Measurements from ENCODE around the gene PRDM16.

DNA sequence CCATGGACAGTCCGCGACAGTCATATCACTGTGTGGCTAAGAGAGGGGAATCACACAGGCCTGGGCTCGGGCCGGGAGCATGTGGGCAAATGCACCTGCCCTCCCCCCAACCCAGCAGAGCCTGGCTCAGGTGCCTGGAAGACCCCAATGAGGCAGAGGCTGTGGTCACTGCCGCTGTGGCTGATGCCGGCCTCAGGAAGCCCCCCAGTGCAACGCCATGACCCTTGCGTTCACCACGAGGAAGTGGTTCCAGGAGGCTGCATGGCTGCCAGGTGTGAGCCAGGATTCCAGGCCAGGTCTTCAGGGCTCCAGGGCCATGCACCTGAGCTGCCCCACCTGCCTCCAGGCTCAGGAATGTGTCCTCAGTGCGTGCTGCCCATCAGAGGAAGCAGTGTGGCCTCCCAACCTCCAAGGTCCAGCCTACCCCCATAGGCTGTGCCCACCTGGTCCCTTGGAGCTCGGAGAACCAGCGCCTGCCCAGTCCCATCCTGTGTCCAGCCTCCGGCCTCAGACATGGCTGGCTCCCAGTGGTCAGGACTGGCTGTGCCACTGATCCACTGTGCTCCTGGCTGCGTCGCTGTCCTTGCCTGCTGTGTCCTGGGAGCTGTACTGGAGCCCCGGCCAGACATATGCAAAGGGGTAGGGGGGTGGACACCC lies 393.5 kb downstream of the PRDM16 start:
- TF ChIP-seq, protein P1, sequence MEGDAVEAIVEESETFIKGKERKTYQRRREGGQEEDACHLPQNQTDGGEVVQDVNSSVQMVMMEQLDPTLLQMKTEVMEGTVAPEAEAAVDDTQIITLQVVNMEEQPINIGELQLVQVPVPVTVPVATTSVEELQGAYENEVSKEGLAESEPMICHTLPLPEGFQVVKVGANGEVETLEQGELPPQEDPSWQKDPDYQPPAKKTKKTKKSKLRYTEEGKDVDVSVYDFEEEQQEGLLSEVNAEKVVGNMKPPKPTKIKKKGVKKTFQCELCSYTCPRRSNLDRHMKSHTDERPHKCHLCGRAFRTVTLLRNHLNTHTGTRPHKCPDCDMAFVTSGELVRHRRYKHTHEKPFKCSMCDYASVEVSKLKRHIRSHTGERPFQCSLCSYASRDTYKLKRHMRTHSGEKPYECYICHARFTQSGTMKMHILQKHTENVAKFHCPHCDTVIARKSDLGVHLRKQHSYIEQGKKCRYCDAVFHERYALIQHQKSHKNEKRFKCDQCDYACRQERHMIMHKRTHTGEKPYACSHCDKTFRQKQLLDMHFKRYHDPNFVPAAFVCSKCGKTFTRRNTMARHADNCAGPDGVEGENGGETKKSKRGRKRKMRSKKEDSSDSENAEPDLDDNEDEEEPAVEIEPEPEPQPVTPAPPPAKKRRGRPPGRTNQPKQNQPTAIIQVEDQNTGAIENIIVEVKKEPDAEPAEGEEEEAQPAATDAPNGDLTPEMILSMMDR (IDR thresholded peaks at IDR 0.05): no peak
- TF ChIP-seq, protein P2, sequence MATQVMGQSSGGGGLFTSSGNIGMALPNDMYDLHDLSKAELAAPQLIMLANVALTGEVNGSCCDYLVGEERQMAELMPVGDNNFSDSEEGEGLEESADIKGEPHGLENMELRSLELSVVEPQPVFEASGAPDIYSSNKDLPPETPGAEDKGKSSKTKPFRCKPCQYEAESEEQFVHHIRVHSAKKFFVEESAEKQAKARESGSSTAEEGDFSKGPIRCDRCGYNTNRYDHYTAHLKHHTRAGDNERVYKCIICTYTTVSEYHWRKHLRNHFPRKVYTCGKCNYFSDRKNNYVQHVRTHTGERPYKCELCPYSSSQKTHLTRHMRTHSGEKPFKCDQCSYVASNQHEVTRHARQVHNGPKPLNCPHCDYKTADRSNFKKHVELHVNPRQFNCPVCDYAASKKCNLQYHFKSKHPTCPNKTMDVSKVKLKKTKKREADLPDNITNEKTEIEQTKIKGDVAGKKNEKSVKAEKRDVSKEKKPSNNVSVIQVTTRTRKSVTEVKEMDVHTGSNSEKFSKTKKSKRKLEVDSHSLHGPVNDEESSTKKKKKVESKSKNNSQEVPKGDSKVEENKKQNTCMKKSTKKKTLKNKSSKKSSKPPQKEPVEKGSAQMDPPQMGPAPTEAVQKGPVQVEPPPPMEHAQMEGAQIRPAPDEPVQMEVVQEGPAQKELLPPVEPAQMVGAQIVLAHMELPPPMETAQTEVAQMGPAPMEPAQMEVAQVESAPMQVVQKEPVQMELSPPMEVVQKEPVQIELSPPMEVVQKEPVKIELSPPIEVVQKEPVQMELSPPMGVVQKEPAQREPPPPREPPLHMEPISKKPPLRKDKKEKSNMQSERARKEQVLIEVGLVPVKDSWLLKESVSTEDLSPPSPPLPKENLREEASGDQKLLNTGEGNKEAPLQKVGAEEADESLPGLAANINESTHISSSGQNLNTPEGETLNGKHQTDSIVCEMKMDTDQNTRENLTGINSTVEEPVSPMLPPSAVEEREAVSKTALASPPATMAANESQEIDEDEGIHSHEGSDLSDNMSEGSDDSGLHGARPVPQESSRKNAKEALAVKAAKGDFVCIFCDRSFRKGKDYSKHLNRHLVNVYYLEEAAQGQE (IDR thresholded peaks at IDR 0.05; ENCODE audit: insufficient read depth in 1 of 2, low read depth in 2 of 2, low read length in 1 of 2): no peak
- TF ChIP-seq POLR2AphosphoS5 (IDR thresholded peaks at IDR 0.05; ENCODE audit: low read depth, low read length): no peak
